Smooth muscle cell (in vitro differentiated cells): ENCODE measurements around the gene ACTN2. TPM values are rescaled to one million over a fixed set of nuclear protein-coding genes. Genes with fewer than 3 reads are reported as not detected.

Experiments used
- DNase-seq: peaks from one replicate; lab custom pipeline; 2025; ENCODE audit not compliant: unreplicated experiment; lab: John Stamatoyannopoulos, UW
- H2AFZ ChIP-seq: fragments of 200-600 bp; sonication (generic); 2 replicates; pipeline ENCODE4 v1.6.0; 2016; ENCODE audit warnings: antibody characterized with exemption, low read depth, mild to moderate bottlenecking
- H3F3A ChIP-seq: fragments of 200-600 bp; sonication (generic); 2 replicates; pipeline ENCODE4 v1.6.0; 2017; ENCODE audit warnings: antibody characterized with exemption, low read depth
- H3K27ac ChIP-seq: fragments of 200-600 bp; sonication (generic); 2 replicates; pipeline ENCODE4 v1.5.1; 2016; ENCODE audit warnings: low read depth, mild to moderate bottlenecking
- H3K27me3 ChIP-seq: fragments of 200-600 bp; sonication (generic); 2 replicates; pipeline ENCODE4 v1.6.1; 2016; ENCODE audit warnings: low read depth, mild to moderate bottlenecking
- H3K36me3 ChIP-seq: fragments of 200-600 bp; sonication (generic); 2 replicates; pipeline ENCODE4 v1.5.1; 2016; ENCODE audit warnings: low read depth
- H3K4me1 ChIP-seq: fragments of 200-600 bp; sonication (generic); 2 replicates; pipeline ENCODE4 v1.5.1; 2016; ENCODE audit warnings: low read depth
- H3K4me2 ChIP-seq: fragments of 200-600 bp; sonication (generic); 2 replicates; pipeline ENCODE4 v1.6.0; 2016; ENCODE audit warnings: mild to moderate bottlenecking
- H3K4me3 ChIP-seq: fragments of 200-600 bp; sonication (generic); 2 replicates; pipeline ENCODE4 v1.5.1; 2016; ENCODE audit warnings: mild to moderate bottlenecking
- H3K79me2 ChIP-seq: fragments of 200-600 bp; sonication (generic); 2 replicates; pipeline ENCODE4 v1.6.0; 2016; ENCODE audit warnings: low read depth, mild to moderate bottlenecking
- H3K9ac ChIP-seq: fragments of 200-600 bp; sonication (generic); 2 replicates; pipeline ENCODE4 v1.6.0; 2016; ENCODE audit warnings: low read depth
- H3K9me3 ChIP-seq: fragments of 200-600 bp; sonication (generic); replicated peaks from 2 replicates; pipeline ENCODE4 v1.5.1; 2016; ENCODE audit warnings: low read depth
- H4K20me1 ChIP-seq: fragments of 200-600 bp; sonication (generic); 2 replicates; pipeline ENCODE4 v1.6.0; 2016; ENCODE audit warnings: low read depth
- CTCF ChIP-seq: fragments of 200-600 bp; sonication (generic); IDR thresholded peaks from 2 replicates; pipeline ENCODE4 v1.5.1; 2017; ENCODE audit warnings: borderline replicate concordance, mild to moderate bottlenecking, antibody characterized with exemption; ENCODE audit not compliant: insufficient read depth, poor library complexity, severe bottlenecking
- WGBS: methylation state at CpG from one replicate; pipeline ENCODE4 v1.1.7; 2016; ENCODE audit warnings: low lambda C conversion rate; 5-methylcytosine and 5-hydroxymethylcytosine counted together
- polyA plus RNA-seq: library from polyadenylated mRNA; unstranded; fragments of >200 nt; fragmentation: Nextera tagmentation; extraction: Ambion mirVana; gene quantifications from 2 replicates; pipeline ENCODE4 v1.2.1, GENCODE V29; 2016
- total RNA-seq: library from RNA; depleted of rRNA; stranded (reverse); fragments of >200 nt; gene quantifications from 2 replicates; pipeline ENCODE4 v1.2.3, GENCODE V29; 2014

ACTN2 gene
- total and polyA plus RNA-seq, 2 experiments from 2014 or later: not detected

- no peak overlapping the region for H2AFZ ChIP-seq
- no peaks in the 10 kb centered on the region for H3K36me3 ChIP-seq
- no peak overlapping the region for H3K9ac ChIP-seq
- no peak for TF ChIP-seq CTCF
- DNase-seq: no peak
- H3K9me3 ChIP-seq: no peaks in the 10 kb centered on the region
- no peak overlapping the region for H3K4me2 ChIP-seq
- H4K20me1 ChIP-seq: no peaks in the 10 kb centered on the region
- no peak overlapping the region for H3K4me3 ChIP-seq
- no peak overlapping the region for H3K27ac ChIP-seq
- no peaks in the 10 kb centered on the region for H3K27me3 ChIP-seq
- no peaks in the 10 kb centered on the region for H3F3A ChIP-seq
- H3K4me1 ChIP-seq: no peaks in the 10 kb centered on the region
- 99% methylated on average over 6 of the region's 6 CpGs for WGBS
- no peaks in the 10 kb centered on the region for H3K79me2 ChIP-seq
Measured at GRCh38 chr1:236747311-236747985, 61.1 kb downstream of the ACTN2 start.

- WGBS: 66% methylated on average over 5 of the region's 5 CpGs
- H3K79me2 ChIP-seq: no peaks in the 10 kb centered on the region
Measured at GRCh38 chr1:236748268-236748870, 62.1 kb downstream of the ACTN2 start.

GRCh38 chr1:236750928-236751327 lies 64.6 kb downstream of the ACTN2 start:
- no peak overlapping the region for H3K4me3 ChIP-seq
- WGBS: 96% methylated on average over 3 of the region's 3 CpGs

More at GRCh38 chr1:236748268-236748870, 62.1 kb downstream of the ACTN2 start:
- Histone ChIP-seq H3K4me3 (no peak overlapping the region), H4K20me1 (no peaks in the 10 kb centered on the region), H3F3A (no peaks in the 10 kb centered on the region), H3K9ac (no peak overlapping the region), H3K27ac (no peak overlapping the region), H3K27me3 (no peaks in the 10 kb centered on the region), H3K4me1 (no peaks in the 10 kb centered on the region), H2AFZ (no peak overlapping the region), H3K4me2 (no peak overlapping the region), H3K9me3 (no peaks in the 10 kb centered on the region), H3K36me3 (no peaks in the 10 kb centered on the region)
- peak; percentile 20 for TF ChIP-seq CTCF
- no peak for DNase-seq

More at GRCh38 chr1:236750928-236751327, 64.6 kb downstream of the ACTN2 start:
- Histone ChIP-seq H3K9me3 (no peaks in the 10 kb centered on the region), H3K36me3 (no peaks in the 10 kb centered on the region), H3K4me1 (no peaks in the 10 kb centered on the region), H3K27ac (no peak overlapping the region), H4K20me1 (no peaks in the 10 kb centered on the region), H3F3A (no peaks in the 10 kb centered on the region), H3K9ac (no peak overlapping the region), H3K27me3 (no peaks in the 10 kb centered on the region), H3K4me2 (no peak overlapping the region), H2AFZ (no peak overlapping the region), H3K79me2 (no peaks in the 10 kb centered on the region)
- no peak for TF ChIP-seq CTCF
- DNase-seq: no peak
